Thoracic aorta (tissue), 2 donors: ENCODE measurements around the gene RCAN2. TPM values are rescaled to one million over a fixed set of nuclear protein-coding genes. Genes with fewer than 3 reads are reported as not detected.

Experiments
- ATAC-seq: fragments of 150-250 bp; one replicate; pipeline ENCODE4 v1.8.0; 2017; ENCODE audit warnings: low read depth; ENCODE audit not compliant: insufficient number of reproducible peaks, low FRiP score
- DNase-seq: peaks from one replicate; pipeline ENCODE4 v3.0.0-alpha.2; 2020; ENCODE audit warnings: low spot score
- H3K27ac ChIP-seq, 2 donors: fragments of 200-600 bp; sonication (generic); 1 replicate in 1 of 2; 2 replicates in 1 of 2; pipeline ENCODE4 v1.5.1; 2016; ENCODE audit warnings: mild to moderate bottlenecking in 2 of 2, moderate library complexity in 2 of 2
- H3K27me3 ChIP-seq: fragments of 200-600 bp; sonication (generic); replicated peaks from 2 replicates; pipeline ENCODE4 v1.6.0; 2016; ENCODE audit warnings: mild to moderate bottlenecking; ENCODE audit not compliant: insufficient read depth
- H3K36me3 ChIP-seq: fragments of 200-600 bp; sonication (generic); one replicate; pipeline ENCODE4 v1.5.1; 2016
- H3K4me1 ChIP-seq, 2 donors: fragments of 200-600 bp; sonication (generic); 1 replicate in 1 of 2; 2 replicates in 1 of 2; pipeline versions ENCODE4 v1.5.1 to v1.6.0; 2016; ENCODE audit warnings: low read depth in 2 of 2, mild to moderate bottlenecking in 1 of 2; ENCODE audit not compliant: control insufficient read depth in 1 of 2
- H3K4me3 ChIP-seq: fragments of 200-600 bp; sonication (generic); 2 replicates; pipeline ENCODE4 v1.5.1; 2016; ENCODE audit warnings: mild to moderate bottlenecking
- H3K9me3 ChIP-seq: fragments of 200-600 bp; sonication (generic); 2 replicates; pipeline ENCODE4 v1.5.1; 2016
- CTCF ChIP-seq: fragments of 200-600 bp; sonication (generic); IDR thresholded peaks from one replicate; pipeline ENCODE4 v1.5.1; 2019; ENCODE audit warnings: antibody characterized with exemption
- total RNA-seq, 2 donors: library from RNA; depleted of rRNA; stranded (reverse); fragments of >200 nt; gene quantifications; one replicate each; pipeline versions ENCODE4 v1.1.0 to v1.2.3, GENCODE V29; 2016

The RCAN2 gene
- total RNA-seq, 2 donors from 2014 or later = 126 to 289 TPM

DNA sequence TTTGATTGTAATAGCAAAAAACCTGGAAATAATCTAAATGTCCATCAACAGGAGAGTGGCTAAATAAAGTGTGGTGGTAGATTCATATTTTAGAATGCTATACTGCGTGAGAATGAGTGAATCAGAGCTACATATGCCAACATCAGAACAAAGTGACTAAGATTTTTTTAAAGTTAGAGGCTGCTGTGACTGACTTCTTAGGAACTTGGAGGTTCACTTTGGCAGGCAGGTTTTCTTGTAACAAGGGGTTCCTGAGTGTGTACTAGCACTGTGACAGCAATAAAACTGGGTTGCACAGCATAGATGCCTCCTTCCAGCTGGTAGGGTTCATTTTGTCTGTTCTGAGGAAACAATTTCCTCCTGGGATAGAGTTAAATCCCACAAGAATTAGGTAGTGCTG is 245.2 kb downstream of the RCAN2 start:
- no peak overlapping the region for H3K4me3 ChIP-seq
- peaks cover 5 to 35% of the 10 kb centered on the region in 2 donors for H3K4me1 ChIP-seq
- peak overlapping the region in 1 of 2 donors; percentile 10 for H3K27ac ChIP-seq
- no peaks in the 10 kb centered on the region for H3K27me3 ChIP-seq
- DNase-seq (no peak), ATAC-seq (no peak)
- H3K36me3 ChIP-seq = peaks cover 12% of the 10 kb centered on the region
- no peaks in the 10 kb centered on the region for H3K9me3 ChIP-seq
- no peak for TF ChIP-seq CTCF

DNA sequence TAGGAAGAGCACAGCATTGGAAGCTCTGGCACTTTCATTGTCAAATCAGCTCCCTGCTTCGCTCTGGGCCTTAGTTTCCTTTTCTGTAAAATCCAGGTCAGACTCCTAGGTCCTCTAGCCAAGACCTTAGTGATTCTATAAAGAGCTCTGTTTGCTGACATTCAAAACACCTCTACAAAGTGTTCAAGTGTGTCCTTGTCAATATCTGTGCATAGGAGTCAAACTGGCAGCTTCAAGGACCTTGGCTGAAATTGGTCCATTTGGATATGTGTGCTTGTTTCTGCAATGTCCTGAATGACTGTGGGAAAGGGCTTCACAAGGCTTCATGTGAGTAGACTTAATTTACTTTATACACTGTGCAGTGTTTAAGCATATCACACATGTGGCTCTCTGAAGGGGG is 246.6 kb downstream of the RCAN2 start:
- TF ChIP-seq CTCF = no peak
- H3K4me3 ChIP-seq = no peak overlapping the region
- no peak overlapping the region for H3K27ac ChIP-seq
- H3K27me3 ChIP-seq = no peaks in the 10 kb centered on the region
- no peak for ATAC-seq
- H3K9me3 ChIP-seq = no peaks in the 10 kb centered on the region
- no peak for DNase-seq
- H3K4me1 ChIP-seq = peaks cover 8 to 37% of the 10 kb centered on the region in 2 donors
- peaks cover 12% of the 10 kb centered on the region for H3K36me3 ChIP-seq

- Histone ChIP-seq H3K27me3 (no peaks in the 10 kb centered on the region), H3K27ac (no peak overlapping the region), H3K4me1 (peaks cover 8 to 37% of the 10 kb centered on the region in 2 donors), H3K4me3 (no peak overlapping the region), H3K9me3 (no peaks in the 10 kb centered on the region), H3K36me3 (peaks cover 12% of the 10 kb centered on the region)
- DNase-seq = no peak
- no peak for TF ChIP-seq CTCF
- no peak for ATAC-seq
Observed at GRCh38 chr6:46243754-46244153, 247.5 kb downstream of the RCAN2 start.

GRCh38 chr6:46242921-46243320 is 248.3 kb downstream of the RCAN2 start:
- Histone ChIP-seq H3K27ac (no peak overlapping the region), H3K4me1 (peaks cover 8 to 37% of the 10 kb centered on the region in 2 donors), H3K27me3 (no peaks in the 10 kb centered on the region), H3K9me3 (no peaks in the 10 kb centered on the region), H3K36me3 (peaks cover 12% of the 10 kb centered on the region), H3K4me3 (no peak overlapping the region)
- DNase-seq = no peak
- ATAC-seq = no peak
- TF ChIP-seq CTCF = no peak

GRCh38 chr6:46240866-46241565 is 250.2 kb downstream of the RCAN2 start:
- Histone ChIP-seq H3K4me1 (peaks cover 5 to 24% of the 10 kb centered on the region in 2 donors), H3K9me3 (no peaks in the 10 kb centered on the region), H3K36me3 (peaks cover 11% of the 10 kb centered on the region), H3K4me3 (no peak overlapping the region), H3K27ac (no peak overlapping the region), H3K27me3 (no peaks in the 10 kb centered on the region)
- no peak for DNase-seq
- no peak for ATAC-seq
- TF ChIP-seq CTCF = no peak
